CD4-positive, alpha-beta T cell (primary cell): ENCODE results near the gene LRIT3. TPM values are rescaled to one million over a fixed set of nuclear protein-coding genes. Genes with fewer than 3 reads are reported as not detected.

ENCODE experiments used
- ATAC-seq: fragments of 200-7000 bp; cut with Tn5 transposase; one replicate; pipeline ENCODE4 v1.10.0; 2022; ENCODE audit warnings: mild to moderate bottlenecking; ENCODE audit not compliant: poor library complexity
- CTCF ChIA-PET: fragments of 350-600 bp; sonication (Branson Sonifier 250); formaldehyde crosslinking; loops from one replicate; lab custom pipeline; 2021; ENCODE audit warnings: antibody characterized with exemption, inconsistent platforms; lab: Charles Lee
- POLR2A ChIA-PET: fragments of 350-600 bp; sonication (Branson Sonifier 250); formaldehyde crosslinking; loops from one replicate; lab custom pipeline; 2021; ENCODE audit warnings: antibody characterized with exemption, inconsistent platforms; lab: Charles Lee
- DNase-seq, 14 experiments: peaks; one replicate each; pipeline ENCODE4 v3.0.0-alpha.2; 2013 to 2020; ENCODE audit warnings: mixed read lengths in 2 of 14
- H3K27ac ChIP-seq, 2 donors: one replicate each; pipeline versions ENCODE4 v1.5.1 to v1.7.0; 2013; ENCODE audit warnings: low read length in 2 of 2, low read depth in 1 of 2, mild to moderate bottlenecking in 1 of 2
- H3K27me3 ChIP-seq, 2 experiments: 1 replicate in 1 of 2; 2 replicates in 1 of 2; pipeline versions ENCODE4 v1.6.1 to v1.7.0; 2013; ENCODE audit warnings: low read length in 2 of 2, control low read depth in 1 of 2, mild to moderate bottlenecking in 1 of 2, moderate library complexity in 1 of 2; ENCODE audit not compliant: insufficient read depth in 2 of 2, control insufficient read depth in 1 of 2
- H3K36me3 ChIP-seq: one replicate; pipeline ENCODE4 v1.6.1; 2013; ENCODE audit warnings: low read length, control low read depth; ENCODE audit not compliant: insufficient read depth
- H3K4me1 ChIP-seq: one replicate; pipeline ENCODE4 v1.6.1; 2013; ENCODE audit warnings: low read length, control low read depth; ENCODE audit not compliant: insufficient read depth
- H3K4me3 ChIP-seq: one replicate; pipeline ENCODE4 v1.5.1; 2013; ENCODE audit warnings: mild to moderate bottlenecking, low read length, moderate library complexity
- H3K9me3 ChIP-seq, 2 experiments: 1 replicate in 1 of 2; 2 replicates in 1 of 2; pipeline versions ENCODE4 v1.6.1 to v1.7.0; 2013; ENCODE audit warnings: low read length in 2 of 2, mild to moderate bottlenecking in 2 of 2, control low read depth in 1 of 2, moderate library complexity in 1 of 2; ENCODE audit not compliant: control insufficient read depth in 1 of 2, insufficient read depth in 1 of 2
- H3K27ac Mint-ChIP-seq: one replicate; pipeline ENCODE4 v1.8.0; 2020; ENCODE audit warnings: mixed read lengths
- H3K27me3 Mint-ChIP-seq: one replicate; pipeline ENCODE4 v1.8.0; 2021; ENCODE audit warnings: mixed read lengths
- H3K36me3 Mint-ChIP-seq: one replicate; pipeline ENCODE4 v1.8.0; 2021; ENCODE audit warnings: low read depth, mixed read lengths
- H3K4me1 Mint-ChIP-seq: one replicate; pipeline ENCODE4 v1.8.0; 2021; ENCODE audit warnings: low read depth, mixed read lengths
- H3K4me3 Mint-ChIP-seq: one replicate; pipeline ENCODE4 v1.8.0; 2020; ENCODE audit warnings: mild to moderate bottlenecking, mixed read lengths
- H3K9me3 Mint-ChIP-seq: one replicate; pipeline ENCODE4 v1.8.0; 2020; ENCODE audit warnings: mixed read lengths
- CTCF ChIP-seq: fragments of 200-600 bp; IDR thresholded peaks from one replicate; pipeline ENCODE4 v1.8.0; 2022; ENCODE audit warnings: antibody characterized with exemption, mild to moderate bottlenecking
- intact Hi-C, 2 experiments: fragments of 100-400 bp; cut with DNase I in 1 of 2; cut with micrococcal nuclease in 1 of 2; formaldehyde crosslinking; loops; one replicate each; pipeline versions ENCODE4 v1.15.1 to v1.9.0; 2023 to 2025; cut with DNase I, micrococcal nuclease
- total RNA-seq, 174 experiments: library from RNA in 2 of 174; stranded (reverse) in 2 of 174; gene quantifications; one replicate each; pipeline ENCODE4 v1.2.3 and lab custom pipeline; 2021 to 2026

Gene LRIT3
- total RNA-seq, 2 experiments from 2014 or later = 0.14 TPM; not detected in 1

- no peak for DNase-seq
- ATAC-seq = no peak
- H3K9me3 Mint-ChIP-seq = no peaks in the 10 kb centered on the region
- no peak overlapping the region for H3K4me3 Mint-ChIP-seq
- H3K27ac Mint-ChIP-seq = no peak overlapping the region
- no peaks in the 10 kb centered on the region for H3K36me3 ChIP-seq
- ChIA-PET CTCF (no interaction called here), POLR2A (no interaction called here)
- H3K4me3 ChIP-seq = no peak overlapping the region
- no peaks in the 10 kb centered on the region for H3K4me1 Mint-ChIP-seq
- H3K27me3 Mint-ChIP-seq = no peaks in the 10 kb centered on the region
- H3K27me3 ChIP-seq = no peaks in the 10 kb centered on the region
- H3K4me1 ChIP-seq = no peaks in the 10 kb centered on the region
- H3K36me3 Mint-ChIP-seq = no peaks in the 10 kb centered on the region
- no peak overlapping the region for H3K27ac ChIP-seq
- H3K9me3 ChIP-seq = no peaks in the 10 kb centered on the region
- intact Hi-C loops = no loop called here
- no peak for TF ChIP-seq CTCF
Observed at GRCh38 chr4:109878355-109878754, 30.4 kb downstream of the LRIT3 start.

- Mint-ChIP-seq H3K4me3 (no peak overlapping the region), H3K36me3 (no peaks in the 10 kb centered on the region), H3K27me3 (no peaks in the 10 kb centered on the region), H3K4me1 (no peaks in the 10 kb centered on the region), H3K27ac (no peak overlapping the region), H3K9me3 (no peaks in the 10 kb centered on the region)
- ChIA-PET CTCF (no interaction called here), POLR2A (no interaction called here)
- no peaks in the 10 kb centered on the region for H3K9me3 ChIP-seq
- no peaks in the 10 kb centered on the region for H3K4me1 ChIP-seq
- DNase-seq (no peak), ATAC-seq (no peak)
- intact Hi-C loops = no loop called here
- no peak overlapping the region for H3K4me3 ChIP-seq
- H3K27me3 ChIP-seq = no peaks in the 10 kb centered on the region
- TF ChIP-seq CTCF = no peak
- no peaks in the 10 kb centered on the region for H3K36me3 ChIP-seq
- no peak overlapping the region for H3K27ac ChIP-seq
Observed at GRCh38 chr4:109879081-109879480, 31.2 kb downstream of the LRIT3 start.

GRCh38 chr4:109879636-109880314 is 31.9 kb downstream of the LRIT3 start:
- Histone ChIP-seq H3K4me1 (no peaks in the 10 kb centered on the region), H3K27ac (no peak overlapping the region), H3K27me3 (no peaks in the 10 kb centered on the region), H3K36me3 (no peaks in the 10 kb centered on the region), H3K4me3 (no peak overlapping the region), H3K9me3 (no peaks in the 10 kb centered on the region)
- DNase-seq (no peak), ATAC-seq (no peak)
- Mint-ChIP-seq H3K4me3 (no peak overlapping the region), H3K27ac (no peak overlapping the region), H3K27me3 (no peaks in the 10 kb centered on the region), H3K9me3 (no peaks in the 10 kb centered on the region), H3K4me1 (no peaks in the 10 kb centered on the region), H3K36me3 (no peaks in the 10 kb centered on the region)
- ChIA-PET CTCF (no interaction called here), POLR2A (no interaction called here)
- intact Hi-C loops = no loop called here
- TF ChIP-seq CTCF = no peak
